Glutamatergic neuron (in vitro differentiated cells): ENCODE data around the gene PITX3. TPM values are rescaled to one million over a fixed set of nuclear protein-coding genes. Genes with fewer than 3 reads are reported as not detected.
"Not testable (repeated sequence)": the region's sequence is repeated elsewhere in the genome, so short reads cannot be mapped to it uniquely, and the experiment has no call there.

Experiments used
- DNase-seq: peaks from one replicate; pipeline ENCODE4 v3.0.0; 2022
- H3K27ac Mint-ChIP-seq: one replicate; pipeline ENCODE4 v1.8.0; 2020; ENCODE audit warnings: mild to moderate bottlenecking, mixed read lengths, inconsistent platforms; ENCODE audit not compliant: unreplicated experiment
- H3K27me3 Mint-ChIP-seq: one replicate; pipeline ENCODE4 v1.8.0; 2020; ENCODE audit warnings: mild to moderate bottlenecking, moderate library complexity, mixed read lengths, inconsistent platforms; ENCODE audit not compliant: unreplicated experiment
- H3K36me3 Mint-ChIP-seq: one replicate; pipeline ENCODE4 v1.8.0; 2020; ENCODE audit warnings: mild to moderate bottlenecking, mixed read lengths, inconsistent platforms; ENCODE audit not compliant: unreplicated experiment
- H3K4me1 Mint-ChIP-seq: one replicate; pipeline ENCODE4 v1.8.0; 2020; ENCODE audit warnings: mild to moderate bottlenecking, low read depth, mixed read lengths, inconsistent platforms; ENCODE audit not compliant: unreplicated experiment
- H3K4me3 Mint-ChIP-seq: one replicate; pipeline ENCODE4 v1.8.0; 2020; ENCODE audit warnings: mild to moderate bottlenecking, mixed read lengths, inconsistent platforms; ENCODE audit not compliant: unreplicated experiment
- H3K9me3 Mint-ChIP-seq: one replicate; pipeline ENCODE4 v1.8.0; 2020; ENCODE audit warnings: mild to moderate bottlenecking, moderate library complexity, mixed read lengths, inconsistent platforms; ENCODE audit not compliant: unreplicated experiment
- total RNA-seq: library from RNA; stranded (reverse); fragmentation: NEBNext Ultra II Directional; extraction: Animal tissue kit (Norgen Biotek cat#: 25700); gene quantifications from one replicate; pipeline ENCODE4 v1.2.1, GENCODE V29; 2021; ENCODE audit not compliant: unreplicated experiment
- TF ChIP-seq, protein P1 (sequence below): fragments of 200-600 bp; sonication (generic); IDR thresholded peaks from one replicate; pipeline ENCODE4 v1.5.0; 2021; ENCODE audit not compliant: partially characterized antibody, unreplicated experiment

PITX3 gene
- total RNA-seq, 1 donor from 2014 or later: not detected

DNA sequence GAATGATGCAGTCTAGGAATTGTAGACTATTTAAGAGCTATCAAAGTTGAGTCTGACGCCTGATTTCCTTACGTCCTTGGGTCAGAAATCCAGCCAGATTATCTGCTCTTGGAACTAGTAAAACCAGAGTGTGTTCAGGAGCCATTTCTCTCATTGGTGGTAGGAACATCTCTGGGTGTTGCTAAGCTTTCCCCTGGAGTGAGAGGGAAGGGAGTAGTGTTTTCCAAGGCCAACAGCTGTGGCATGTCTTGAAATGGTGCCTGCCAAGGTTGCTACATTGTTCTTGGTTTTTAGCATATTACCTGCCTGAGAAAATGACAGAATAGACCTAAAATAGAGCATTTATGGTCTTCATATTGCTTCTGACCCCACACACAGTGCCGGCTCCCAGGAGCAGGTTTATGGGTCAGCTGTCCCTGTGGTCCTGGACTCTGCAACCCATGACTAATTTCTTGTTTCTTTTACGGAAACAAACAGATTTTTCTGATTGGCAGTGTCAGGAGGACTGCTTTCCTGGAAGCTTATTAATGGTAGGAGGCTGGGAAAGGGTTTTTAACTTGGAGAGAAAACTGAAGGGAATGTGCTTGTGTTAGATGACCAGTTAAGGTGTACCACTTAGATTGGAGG is 21.5 kb upstream of the PITX3 start:
- Mint-ChIP-seq H3K27me3 (no peaks in the 10 kb centered on the region), H3K4me1 (peaks cover 18% of the 10 kb centered on the region), H3K4me3 (no peak overlapping the region), H3K9me3 (peaks cover 2% of the 10 kb centered on the region), H3K36me3 (no peaks in the 10 kb centered on the region), H3K27ac (no peak overlapping the region)
- TF ChIP-seq, protein P1, sequence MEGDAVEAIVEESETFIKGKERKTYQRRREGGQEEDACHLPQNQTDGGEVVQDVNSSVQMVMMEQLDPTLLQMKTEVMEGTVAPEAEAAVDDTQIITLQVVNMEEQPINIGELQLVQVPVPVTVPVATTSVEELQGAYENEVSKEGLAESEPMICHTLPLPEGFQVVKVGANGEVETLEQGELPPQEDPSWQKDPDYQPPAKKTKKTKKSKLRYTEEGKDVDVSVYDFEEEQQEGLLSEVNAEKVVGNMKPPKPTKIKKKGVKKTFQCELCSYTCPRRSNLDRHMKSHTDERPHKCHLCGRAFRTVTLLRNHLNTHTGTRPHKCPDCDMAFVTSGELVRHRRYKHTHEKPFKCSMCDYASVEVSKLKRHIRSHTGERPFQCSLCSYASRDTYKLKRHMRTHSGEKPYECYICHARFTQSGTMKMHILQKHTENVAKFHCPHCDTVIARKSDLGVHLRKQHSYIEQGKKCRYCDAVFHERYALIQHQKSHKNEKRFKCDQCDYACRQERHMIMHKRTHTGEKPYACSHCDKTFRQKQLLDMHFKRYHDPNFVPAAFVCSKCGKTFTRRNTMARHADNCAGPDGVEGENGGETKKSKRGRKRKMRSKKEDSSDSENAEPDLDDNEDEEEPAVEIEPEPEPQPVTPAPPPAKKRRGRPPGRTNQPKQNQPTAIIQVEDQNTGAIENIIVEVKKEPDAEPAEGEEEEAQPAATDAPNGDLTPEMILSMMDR: no peak
- no peak for DNase-seq

DNA sequence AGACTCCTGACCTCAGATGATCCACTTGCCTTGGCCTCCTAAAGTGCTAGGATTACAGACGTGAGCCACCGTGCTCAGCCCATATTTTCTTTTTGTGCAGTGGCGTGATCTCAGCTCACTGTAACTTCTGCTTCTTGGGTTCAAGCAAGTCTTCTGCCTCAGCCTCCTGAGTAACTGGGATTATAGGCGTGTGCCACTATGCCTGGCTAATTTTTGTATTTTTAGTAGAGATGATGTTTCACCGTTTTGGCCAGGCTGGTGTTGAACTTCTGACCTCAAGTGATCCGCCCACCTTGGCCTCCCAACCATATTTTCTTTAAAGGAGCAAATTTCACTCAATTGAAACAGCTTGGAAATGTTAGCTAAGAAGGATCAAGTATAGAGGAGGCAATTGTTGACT is 20.5 kb upstream of the PITX3 start:
- Mint-ChIP-seq H3K27ac (no peak overlapping the region), H3K27me3 (no peaks in the 10 kb centered on the region), H3K9me3 (peaks cover 2% of the 10 kb centered on the region)

DNA sequence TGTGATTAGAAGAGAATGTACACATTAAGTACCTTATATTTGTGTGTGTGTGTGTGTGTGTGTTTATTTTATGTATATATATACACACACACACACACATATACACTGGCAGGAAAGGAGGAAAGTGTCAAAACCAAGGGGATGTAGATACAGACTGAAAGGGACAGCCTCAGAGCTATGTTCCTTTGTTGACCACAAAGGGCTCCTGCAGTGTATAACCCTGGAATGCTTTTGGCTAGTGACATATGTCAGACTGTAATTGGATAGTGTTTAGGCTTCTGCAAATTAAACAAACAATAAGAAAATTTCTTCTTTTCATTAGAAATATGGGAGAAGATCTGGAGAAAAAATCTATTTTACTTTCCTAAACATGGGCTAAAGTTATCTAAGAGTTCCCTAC is 19.9 kb upstream of the PITX3 start:
- DNase-seq: no peak
- Mint-ChIP-seq H3K4me1 (peaks cover 18% of the 10 kb centered on the region), H3K4me3 (no peak overlapping the region), H3K27me3 (no peaks in the 10 kb centered on the region), H3K9me3 (peaks cover 2% of the 10 kb centered on the region), H3K27ac (peak overlapping the region; percentile 81), H3K36me3 (no peaks in the 10 kb centered on the region)
- TF ChIP-seq, protein P1: no peak

More for the DNA sequence above, 20.5 kb upstream of the PITX3 start:
- TF ChIP-seq, protein P1: no peak
- Mint-ChIP-seq H3K4me1 (peaks cover 18% of the 10 kb centered on the region), H3K4me3 (no peak overlapping the region), H3K36me3 (no peaks in the 10 kb centered on the region)
- DNase-seq: no peak

DNA sequence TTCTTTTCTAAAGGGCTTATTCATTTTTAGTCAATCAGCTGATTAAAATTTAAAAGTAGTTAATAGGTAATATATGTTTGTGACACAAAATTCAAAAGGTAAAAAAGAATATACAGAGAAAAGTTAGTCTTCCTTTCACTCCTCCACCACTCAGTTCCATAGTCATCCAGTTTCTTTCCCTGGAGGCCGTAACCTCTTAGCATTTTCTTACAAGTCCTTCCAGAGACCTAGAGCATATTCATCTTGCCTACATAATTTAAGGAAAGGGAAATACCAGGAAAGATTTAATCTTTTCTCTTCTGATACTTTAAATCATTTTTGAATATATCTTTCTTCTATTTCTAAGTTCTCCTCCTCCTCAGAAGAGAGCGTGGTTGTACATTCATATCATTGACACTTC is 14.1 kb upstream of the PITX3 start:
- Mint-ChIP-seq H3K27ac (no peak overlapping the region), H3K9me3 (no peaks in the 10 kb centered on the region), H3K4me3 (no peak overlapping the region), H3K27me3 (no peaks in the 10 kb centered on the region), H3K4me1 (peaks cover 2% of the 10 kb centered on the region), H3K36me3 (no peaks in the 10 kb centered on the region)
- DNase-seq: no peak
- TF ChIP-seq, protein P1: no peak

DNA sequence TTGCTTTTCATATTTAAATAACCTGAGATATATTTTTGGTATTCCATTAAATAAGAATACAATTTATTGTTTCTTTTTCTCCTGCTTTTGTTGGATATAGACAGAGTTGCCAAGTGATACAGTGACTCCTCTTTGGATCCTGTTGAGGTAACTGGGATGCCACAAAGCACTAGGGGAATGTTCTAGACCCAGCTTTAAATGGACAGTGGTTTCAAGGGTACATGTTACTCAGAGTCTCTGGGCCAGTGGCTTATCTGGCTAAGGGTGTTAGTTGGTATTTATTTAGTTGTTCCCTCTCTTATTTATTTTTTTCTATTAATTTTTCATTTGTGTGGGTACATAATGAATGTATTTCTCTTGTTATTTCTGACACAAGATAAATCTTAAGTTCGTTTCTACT is 13.1 kb upstream of the PITX3 start:
- H3K4me1 Mint-ChIP-seq: peaks cover 2% of the 10 kb centered on the region

DNA sequence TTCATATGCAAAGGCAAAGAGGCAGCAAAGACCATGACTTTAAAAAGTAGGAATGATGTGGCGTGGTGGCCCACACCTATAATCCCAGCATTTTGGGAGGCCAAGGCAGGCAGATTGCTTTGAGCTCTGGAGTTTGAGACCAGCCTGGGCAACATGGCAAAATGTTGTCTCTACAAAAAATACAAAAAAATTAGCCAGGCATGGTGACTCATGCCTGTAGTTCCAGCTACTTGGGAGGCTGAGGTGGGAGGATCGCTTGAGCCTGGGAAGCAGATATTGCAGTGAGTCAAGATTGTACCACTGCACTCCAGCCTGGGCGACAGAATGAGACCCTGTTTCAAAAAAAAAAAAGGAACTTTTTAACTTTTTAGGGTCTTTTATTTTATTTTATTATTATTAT is 11.2 kb upstream of the PITX3 start:
- H3K36me3 Mint-ChIP-seq, H3K4me3 Mint-ChIP-seq, H3K27me3 Mint-ChIP-seq, H3K4me1 Mint-ChIP-seq, H3K27ac Mint-ChIP-seq, H3K9me3 Mint-ChIP-seq, DNase-seq: not testable (repeated sequence)

More for the DNA sequence above, 13.1 kb upstream of the PITX3 start:
- TF ChIP-seq, protein P1: no peak
- no peak for DNase-seq
- Mint-ChIP-seq H3K36me3 (no peaks in the 10 kb centered on the region), H3K27me3 (no peaks in the 10 kb centered on the region), H3K4me3 (no peak overlapping the region), H3K9me3 (no peaks in the 10 kb centered on the region), H3K27ac (no peak overlapping the region)
